ENCODE measurements around the gene ZMIZ1. TPM values are rescaled to one million over a fixed set of nuclear protein-coding genes. Genes with fewer than 3 reads are reported as not detected.

Gene ZMIZ1
- polyA plus RNA-seq, 3 donors: 3.3 to 64.6 (median 8.9) TPM

DNA sequence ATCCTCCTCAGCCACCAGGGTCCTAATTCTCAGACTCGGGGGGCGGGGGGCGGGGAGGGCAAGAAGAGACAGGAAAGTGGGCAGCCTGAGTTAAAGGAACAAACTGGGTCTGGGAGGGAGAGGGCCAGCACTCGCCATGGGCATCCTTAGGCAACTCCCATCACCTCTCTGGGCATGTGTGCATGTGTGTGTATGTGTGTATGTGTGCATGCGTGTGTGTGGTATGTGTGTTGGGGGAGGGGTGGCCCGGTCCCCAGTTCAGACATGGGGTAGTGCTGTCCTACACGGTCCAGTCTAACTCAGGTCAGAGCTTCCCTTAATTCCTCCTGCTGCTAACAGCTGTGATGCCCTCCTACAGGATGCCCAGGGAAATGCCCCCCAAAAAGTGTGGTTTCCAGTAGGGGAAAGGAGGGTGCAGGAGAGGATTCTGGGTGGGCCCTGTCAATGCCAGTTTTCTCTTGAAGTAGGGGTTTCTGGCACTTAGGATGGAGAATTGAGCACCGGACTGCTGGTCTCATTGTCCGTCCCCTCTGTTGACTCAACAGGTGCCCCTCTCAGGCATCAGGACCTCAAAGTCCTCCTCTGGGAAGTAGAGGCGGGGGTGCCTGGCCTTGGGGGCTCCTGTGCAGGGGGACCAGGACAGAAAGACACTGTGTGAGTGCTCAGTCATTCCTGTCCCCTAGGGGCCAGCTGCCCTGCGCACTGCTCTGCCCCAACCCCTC is 15.1 kb upstream of the ZMIZ1 start:
- no peaks in the 10 kb centered on the region for H3K36me3 ChIP-seq (replicated peaks in 1 of 2; ENCODE audit: control insufficient read depth in 1 of 2, insufficient read depth in 2 of 2, low read length in 2 of 2)
- Mint-ChIP-seq H3K4me1 (peaks cover 13% of the 10 kb centered on the region), H3K36me3 (no peaks in the 10 kb centered on the region), H3K4me3 (no peak overlapping the region), H3K27ac (no peak overlapping the region), H3K9me3 (peaks cover 0 to 6% (median 0%) of the 10 kb centered on the region in 7 donors), H3K27me3 (ENCODE audit: low read depth in 3 of 3) (peaks cover 2 to 16% (median 6%) of the 10 kb centered on the region in 3 donors)
- H3K4me3 ChIP-seq (replicated peaks in 1 of 3; ENCODE audit: low read depth in 2 of 3, low read length in 3 of 3): no peak overlapping the region
- 86% methylated on average over 3 of the region's 11 CpGs for WGBS (ENCODE audit: insufficient coverage)
- H3K79me2 ChIP-seq (ENCODE audit: insufficient read depth, low read length): no peaks in the 10 kb centered on the region
- no peaks in the 10 kb centered on the region for H3K9me3 ChIP-seq (replicated peaks in 1 of 2; ENCODE audit: control insufficient read depth in 1 of 2, insufficient read depth in 1 of 2, low read length in 2 of 2)
- H3K27me3 ChIP-seq (ENCODE audit: control insufficient read depth in 2 of 2, insufficient read depth in 2 of 2, low read length in 2 of 2): no peaks in the 10 kb centered on the region
- H2AFZ ChIP-seq (ENCODE audit: insufficient read depth, low read depth, low read length, poor library complexity, severe bottlenecking): no peak overlapping the region
- TF ChIP-seq, protein P1, sequence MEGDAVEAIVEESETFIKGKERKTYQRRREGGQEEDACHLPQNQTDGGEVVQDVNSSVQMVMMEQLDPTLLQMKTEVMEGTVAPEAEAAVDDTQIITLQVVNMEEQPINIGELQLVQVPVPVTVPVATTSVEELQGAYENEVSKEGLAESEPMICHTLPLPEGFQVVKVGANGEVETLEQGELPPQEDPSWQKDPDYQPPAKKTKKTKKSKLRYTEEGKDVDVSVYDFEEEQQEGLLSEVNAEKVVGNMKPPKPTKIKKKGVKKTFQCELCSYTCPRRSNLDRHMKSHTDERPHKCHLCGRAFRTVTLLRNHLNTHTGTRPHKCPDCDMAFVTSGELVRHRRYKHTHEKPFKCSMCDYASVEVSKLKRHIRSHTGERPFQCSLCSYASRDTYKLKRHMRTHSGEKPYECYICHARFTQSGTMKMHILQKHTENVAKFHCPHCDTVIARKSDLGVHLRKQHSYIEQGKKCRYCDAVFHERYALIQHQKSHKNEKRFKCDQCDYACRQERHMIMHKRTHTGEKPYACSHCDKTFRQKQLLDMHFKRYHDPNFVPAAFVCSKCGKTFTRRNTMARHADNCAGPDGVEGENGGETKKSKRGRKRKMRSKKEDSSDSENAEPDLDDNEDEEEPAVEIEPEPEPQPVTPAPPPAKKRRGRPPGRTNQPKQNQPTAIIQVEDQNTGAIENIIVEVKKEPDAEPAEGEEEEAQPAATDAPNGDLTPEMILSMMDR (IDR thresholded peaks at IDR 0.05): no peak
- no peak for DNase-seq
- H3K27ac ChIP-seq (ENCODE audit: low read depth in 1 of 2, low read length in 2 of 2): no peak overlapping the region
- intact Hi-C loops (cut with micrococcal nuclease): no loop called here
- peaks cover 7% of the 10 kb centered on the region in 2 donors for H3K4me1 ChIP-seq (ENCODE audit: control insufficient read depth in 1 of 2, insufficient read depth in 2 of 2, low read length in 2 of 2)
- H4K20me1 ChIP-seq (ENCODE audit: insufficient read depth, low read length): no peaks in the 10 kb centered on the region
- no peak overlapping the region for H3K4me2 ChIP-seq (replicated peaks; ENCODE audit: extremely low read depth, low read length, poor library complexity, severe bottlenecking)
- H3K9ac ChIP-seq (ENCODE audit: insufficient read depth, low read length, poor library complexity, severe bottlenecking): no peak overlapping the region

DNA sequence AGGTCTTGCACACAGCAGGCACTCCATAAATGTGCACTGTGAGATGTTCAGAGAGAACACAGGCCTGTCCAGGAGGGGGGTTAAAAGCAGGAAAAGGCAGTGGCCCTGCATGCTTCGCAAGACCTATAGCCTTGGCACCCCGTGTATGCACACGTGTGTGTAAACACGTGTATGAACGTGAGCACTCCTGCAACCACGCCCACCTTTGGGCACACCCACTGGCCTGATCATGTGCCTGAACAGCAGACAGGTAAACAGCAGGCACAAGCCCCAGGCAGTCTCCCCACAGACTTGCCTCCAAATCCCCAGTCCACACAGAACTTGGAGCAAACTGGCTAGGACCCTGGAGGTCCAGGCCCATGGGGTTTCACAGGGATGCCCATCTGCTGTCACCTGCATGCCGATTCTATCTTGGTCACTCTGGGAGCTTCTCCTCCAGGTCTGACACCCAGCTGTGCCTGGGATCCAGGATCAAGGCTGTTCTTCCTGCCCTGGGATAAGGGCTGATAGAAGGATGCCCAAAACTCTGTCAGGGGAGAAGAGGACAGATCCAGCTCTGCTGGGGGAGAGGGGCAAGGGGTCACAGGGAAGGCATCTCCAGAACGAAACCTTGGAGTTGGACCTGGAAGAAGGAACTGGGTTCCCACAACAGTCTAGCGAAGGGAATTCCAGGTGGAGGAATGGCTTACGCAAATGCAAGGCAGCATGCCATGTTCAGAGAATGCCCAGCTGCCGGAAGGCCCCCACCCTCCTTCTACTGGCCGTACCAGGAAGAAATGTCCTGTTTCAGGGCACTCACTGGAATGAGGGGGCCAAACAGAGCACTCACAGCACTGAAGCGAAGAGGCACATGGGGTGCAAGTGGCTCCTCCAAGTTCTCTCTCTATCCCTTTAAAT is 14.3 kb upstream of the ZMIZ1 start:
- Histone ChIP-seq H3K4me3 (replicated peaks in 1 of 3; ENCODE audit: low read depth in 2 of 3, low read length in 3 of 3) (no peak overlapping the region), H3K4me2 (replicated peaks; ENCODE audit: extremely low read depth, low read length, poor library complexity, severe bottlenecking) (no peak overlapping the region), H3K36me3 (replicated peaks in 1 of 2; ENCODE audit: control insufficient read depth in 1 of 2, insufficient read depth in 2 of 2, low read length in 2 of 2) (no peaks in the 10 kb centered on the region), H4K20me1 (ENCODE audit: insufficient read depth, low read length) (no peaks in the 10 kb centered on the region), H3K9me3 (replicated peaks in 1 of 2; ENCODE audit: control insufficient read depth in 1 of 2, insufficient read depth in 1 of 2, low read length in 2 of 2) (no peaks in the 10 kb centered on the region), H3K4me1 (ENCODE audit: control insufficient read depth in 1 of 2, insufficient read depth in 2 of 2, low read length in 2 of 2) (no peaks in the 10 kb centered on the region), H3K27ac (ENCODE audit: low read depth in 1 of 2, low read length in 2 of 2) (no peak overlapping the region), H3K79me2 (ENCODE audit: insufficient read depth, low read length) (no peaks in the 10 kb centered on the region), H2AFZ (ENCODE audit: insufficient read depth, low read depth, low read length, poor library complexity, severe bottlenecking) (no peak overlapping the region), H3K27me3 (ENCODE audit: control insufficient read depth in 2 of 2, insufficient read depth in 2 of 2, low read length in 2 of 2) (no peaks in the 10 kb centered on the region), H3K9ac (ENCODE audit: insufficient read depth, low read length, poor library complexity, severe bottlenecking) (no peak overlapping the region)
- Mint-ChIP-seq H3K4me1 (peaks cover 7% of the 10 kb centered on the region), H3K27ac (no peak overlapping the region), H3K4me3 (no peak overlapping the region), H3K9me3 (peaks cover 0 to 6% (median 0%) of the 10 kb centered on the region in 7 donors), H3K27me3 (ENCODE audit: low read depth in 3 of 3) (peaks cover 3 to 17% (median 6%) of the 10 kb centered on the region in 3 donors), H3K36me3 (no peaks in the 10 kb centered on the region)
- intact Hi-C loops (cut with micrococcal nuclease): no loop called here
- TF ChIP-seq, protein P1 (IDR thresholded peaks at IDR 0.05): no peak
- WGBS (ENCODE audit: insufficient coverage): 89% methylated on average over 11 of the region's 13 CpGs
- no peak for DNase-seq
